Fibroblast of lung (primary cell): Measurements from ENCODE around the gene CAMK1D. TPM values are rescaled to one million over a fixed set of nuclear protein-coding genes. Genes with fewer than 3 reads are reported as not detected.

Experiments
- DNase-seq, 2 donors: peaks; one replicate each; pipeline versions ENCODE4 v3.0.0 to v3.0.0-alpha.2; 2010; ENCODE audit warnings: low read depth in 2 of 2
- H2AFZ ChIP-seq: 2 replicates; pipeline ENCODE4 v1.5.1; 2012; ENCODE audit warnings: low read length, control low read depth, inconsistent platforms
- H3K27ac ChIP-seq: 2 replicates; pipeline ENCODE4 v1.5.1; 2011; ENCODE audit warnings: low read length, control low read depth; ENCODE audit not compliant: insufficient read depth
- H3K27me3 ChIP-seq: 2 replicates; pipeline ENCODE4 v1.5.1; 2011; ENCODE audit warnings: mild to moderate bottlenecking, low read length; ENCODE audit not compliant: control insufficient read depth, insufficient read depth
- H3K36me3 ChIP-seq: 2 replicates; pipeline ENCODE4 v1.5.1; 2011; ENCODE audit warnings: low read length; ENCODE audit not compliant: control insufficient read depth, insufficient read depth
- H3K4me1 ChIP-seq: 2 replicates; pipeline ENCODE4 v1.5.1; 2011; ENCODE audit warnings: low read length; ENCODE audit not compliant: control insufficient read depth, insufficient read depth; ENCODE audit errors: extremely low read depth
- H3K4me2 ChIP-seq: 2 replicates; pipeline ENCODE4 v1.5.1; 2011; ENCODE audit warnings: low read length, control low read depth; ENCODE audit not compliant: insufficient read depth; ENCODE audit errors: extremely low read depth
- H3K4me3 ChIP-seq, 4 experiments: fragments of 200-600 bp in 1 of 4; sonication (generic) in 1 of 4; replicated peaks in 1 of 4; 2 replicates each; pipeline ENCODE4 v1.5.1; 2011 to 2016; ENCODE audit warnings: low read length in 4 of 4, low read depth in 3 of 4, mild to moderate bottlenecking in 3 of 4, control low read depth in 2 of 4, inconsistent platforms in 1 of 4, mixed read lengths in 1 of 4; ENCODE audit not compliant: insufficient read depth in 1 of 4; ENCODE audit errors: control extremely low read depth in 1 of 4
- H3K79me2 ChIP-seq: 2 replicates; pipeline ENCODE4 v1.5.1; 2012; ENCODE audit warnings: mild to moderate bottlenecking, low read length, inconsistent platforms; ENCODE audit not compliant: control insufficient read depth, insufficient read depth
- H3K9ac ChIP-seq: 2 replicates; pipeline ENCODE4 v1.5.1; 2011; ENCODE audit warnings: mild to moderate bottlenecking, low read length, control low read depth; ENCODE audit not compliant: insufficient read depth
- H3K9me3 ChIP-seq: 2 replicates; pipeline ENCODE4 v1.5.1; 2012; ENCODE audit warnings: low read depth, low read length; ENCODE audit not compliant: control insufficient read depth, insufficient read depth
- H4K20me1 ChIP-seq: 2 replicates; pipeline ENCODE4 v1.5.1; 2011; ENCODE audit warnings: low read length; ENCODE audit not compliant: control insufficient read depth, insufficient read depth; ENCODE audit errors: extremely low read depth
- EZH2 ChIP-seq: IDR thresholded peaks from 2 replicates; pipeline ENCODE4 v1.5.1; 2012; ENCODE audit warnings: low read length, control low read depth, mild to moderate bottlenecking; ENCODE audit errors: missing control alignments
- polyA plus RNA-seq, 2 donors: library from polyadenylated mRNA; depleted of rRNA in 1 of 2; stranded (reverse) in 1 of 2; unstranded in 1 of 2; fragments of >200 nt; gene quantifications; 2 replicates each; pipeline ENCODE4 v1.2.1, GENCODE V29; 2011 to 2012; ENCODE audit warnings: missing spikeins in 1 of 2
- total RNA-seq: library from RNA; depleted of rRNA; stranded (reverse); fragments of >200 nt; gene quantifications from 2 replicates; pipeline ENCODE4 v1.2.1, GENCODE V29; 2014
- TF ChIP-seq, protein P1 (sequence below), 2 donors: IDR thresholded peaks in 1 of 2; conservative IDR thresholded peaks in 1 of 2; 1 replicate in 1 of 2; 2 replicates in 1 of 2; pipeline ENCODE4 v1.5.1; 2011 to 2012; ENCODE audit warnings: low read length in 2 of 2, control low read depth in 1 of 2, inconsistent platforms in 1 of 2, low read depth in 1 of 2, mild to moderate bottlenecking in 1 of 2

The CAMK1D gene
- total and polyA plus RNA-seq, 2 donors (not counting 1 experiment from before 2014, with no cell fraction given) = 2.3 TPM

DNA sequence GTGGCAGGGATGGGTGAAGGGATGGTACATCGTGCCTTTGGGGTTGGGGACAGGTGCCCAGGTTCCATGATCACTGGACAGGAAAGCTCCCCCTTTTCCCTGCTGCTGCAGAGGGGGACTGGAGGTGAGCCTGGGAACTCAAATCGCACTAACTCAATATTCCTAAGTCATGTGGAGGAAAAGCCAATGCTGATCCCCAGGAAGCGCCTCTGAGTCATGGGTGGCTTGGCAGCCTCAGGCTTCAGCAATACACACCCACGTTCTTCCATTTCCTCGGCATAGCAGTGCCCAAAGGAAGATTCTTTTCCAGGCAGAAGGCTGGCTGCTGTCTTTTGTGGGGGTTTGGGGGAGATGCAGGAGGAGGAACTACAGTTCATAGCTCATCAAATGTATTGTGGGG, 486.4 kb downstream of the CAMK1D start:
- DNase-seq = peak in 1 of 2 donors; percentile 87
- Histone ChIP-seq H4K20me1 (no peaks in the 10 kb centered on the region), H3K79me2 (no peaks in the 10 kb centered on the region), H3K27me3 (no peaks in the 10 kb centered on the region), H2AFZ (no peak overlapping the region), H3K36me3 (no peaks in the 10 kb centered on the region), H3K4me3 (no peak overlapping the region), H3K27ac (no peak overlapping the region), H3K4me2 (no peak overlapping the region), H3K9ac (no peak overlapping the region), H3K9me3 (no peaks in the 10 kb centered on the region), H3K4me1 (no peaks in the 10 kb centered on the region)
- TF ChIP-seq, protein P1, sequence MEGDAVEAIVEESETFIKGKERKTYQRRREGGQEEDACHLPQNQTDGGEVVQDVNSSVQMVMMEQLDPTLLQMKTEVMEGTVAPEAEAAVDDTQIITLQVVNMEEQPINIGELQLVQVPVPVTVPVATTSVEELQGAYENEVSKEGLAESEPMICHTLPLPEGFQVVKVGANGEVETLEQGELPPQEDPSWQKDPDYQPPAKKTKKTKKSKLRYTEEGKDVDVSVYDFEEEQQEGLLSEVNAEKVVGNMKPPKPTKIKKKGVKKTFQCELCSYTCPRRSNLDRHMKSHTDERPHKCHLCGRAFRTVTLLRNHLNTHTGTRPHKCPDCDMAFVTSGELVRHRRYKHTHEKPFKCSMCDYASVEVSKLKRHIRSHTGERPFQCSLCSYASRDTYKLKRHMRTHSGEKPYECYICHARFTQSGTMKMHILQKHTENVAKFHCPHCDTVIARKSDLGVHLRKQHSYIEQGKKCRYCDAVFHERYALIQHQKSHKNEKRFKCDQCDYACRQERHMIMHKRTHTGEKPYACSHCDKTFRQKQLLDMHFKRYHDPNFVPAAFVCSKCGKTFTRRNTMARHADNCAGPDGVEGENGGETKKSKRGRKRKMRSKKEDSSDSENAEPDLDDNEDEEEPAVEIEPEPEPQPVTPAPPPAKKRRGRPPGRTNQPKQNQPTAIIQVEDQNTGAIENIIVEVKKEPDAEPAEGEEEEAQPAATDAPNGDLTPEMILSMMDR (conservative IDR thresholded peaks at IDR 0.05 in 1 of 2, IDR thresholded peaks at IDR 0.05 in 1 of 2; ENCODE audit: low read depth in 1 of 2, low read length in 2 of 2) = no peak
- TF ChIP-seq EZH2 = no peak

DNA sequence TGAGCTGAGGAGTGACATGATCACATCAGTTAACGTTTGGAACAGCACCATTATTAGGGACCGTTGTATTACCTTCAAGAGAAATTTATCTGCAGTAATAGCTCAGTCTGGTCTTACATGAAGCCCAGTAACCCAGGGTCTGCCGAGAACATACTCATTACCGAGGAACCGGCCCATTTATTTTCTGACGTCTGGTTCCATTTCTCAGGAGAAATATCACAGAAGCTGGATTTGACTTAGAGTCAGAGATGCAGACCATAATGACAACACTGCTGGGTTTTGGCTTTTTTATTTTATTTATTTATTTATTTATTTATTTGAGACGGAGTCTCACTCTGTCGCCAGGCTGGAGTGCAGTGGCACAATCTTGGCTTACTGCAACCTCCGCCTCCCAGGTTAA, 489.0 kb downstream of the CAMK1D start:
- Histone ChIP-seq H2AFZ (no peak overlapping the region), H3K79me2 (no peaks in the 10 kb centered on the region), H3K4me1 (no peaks in the 10 kb centered on the region), H3K4me3 (no peak overlapping the region), H3K27me3 (no peaks in the 10 kb centered on the region), H3K9ac (no peak overlapping the region), H3K4me2 (no peak overlapping the region), H3K9me3 (no peaks in the 10 kb centered on the region), H3K36me3 (no peaks in the 10 kb centered on the region), H4K20me1 (no peaks in the 10 kb centered on the region), H3K27ac (no peak overlapping the region)
- no peak for DNase-seq
- TF ChIP-seq, protein P1 (conservative IDR thresholded peaks at IDR 0.05 in 1 of 2, IDR thresholded peaks at IDR 0.05 in 1 of 2; ENCODE audit: low read depth in 1 of 2, low read length in 2 of 2) = no peak
- no peak for TF ChIP-seq EZH2

DNA sequence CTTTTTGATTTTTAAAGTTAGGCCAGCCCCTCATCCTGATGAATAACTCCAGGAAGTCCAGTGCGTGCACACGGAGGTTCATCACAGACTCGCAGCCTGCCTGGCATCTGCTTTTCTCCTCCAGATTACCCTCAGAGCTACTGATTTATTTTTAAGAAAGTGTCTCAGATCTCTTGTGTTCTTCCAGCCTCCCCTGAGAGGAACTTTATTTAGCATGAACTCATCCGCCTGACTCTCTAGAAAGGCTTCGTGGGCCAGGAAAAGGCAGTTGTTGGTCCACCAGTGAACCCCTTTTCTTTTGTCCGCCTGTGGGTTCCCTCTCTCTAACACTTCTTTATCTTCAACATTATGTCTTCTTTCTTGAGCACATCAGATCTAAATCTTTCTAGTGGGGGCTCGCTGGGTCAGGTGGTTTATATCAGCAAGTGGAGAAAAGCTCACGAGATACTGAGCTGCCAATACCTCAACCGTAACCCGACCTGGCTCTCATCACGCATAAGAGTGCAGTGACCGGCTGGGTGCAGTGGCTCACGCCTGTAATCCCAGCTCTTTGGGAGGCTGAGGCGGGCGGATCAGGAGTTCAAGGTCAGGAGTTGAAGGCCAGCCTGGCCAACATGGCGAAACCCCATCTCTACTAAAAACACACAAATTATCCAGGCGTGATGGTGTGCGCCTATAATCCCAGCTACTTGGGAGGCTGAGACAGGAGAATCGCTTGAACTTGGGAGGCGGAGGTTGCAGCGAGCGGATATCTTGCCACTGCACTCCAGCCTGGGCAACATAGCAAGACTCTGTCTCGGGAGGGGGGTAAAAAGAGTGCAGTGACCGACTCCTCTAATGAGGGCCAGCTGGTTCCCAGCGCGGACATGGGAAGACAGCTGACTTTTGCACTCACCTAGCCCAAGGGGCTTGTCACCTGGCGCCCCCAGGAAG, 489.9 kb downstream of the CAMK1D start:
- no peaks in the 10 kb centered on the region for H3K79me2 ChIP-seq
- H3K9me3 ChIP-seq = no peaks in the 10 kb centered on the region
- no peaks in the 10 kb centered on the region for H3K27me3 ChIP-seq
- H3K4me1 ChIP-seq = no peaks in the 10 kb centered on the region
- H3K36me3 ChIP-seq = no peaks in the 10 kb centered on the region
- H3K4me3 ChIP-seq = no peak overlapping the region
- no peaks in the 10 kb centered on the region for H4K20me1 ChIP-seq
- no peak for DNase-seq
- TF ChIP-seq, protein P1 (conservative IDR thresholded peaks at IDR 0.05 in 1 of 2, IDR thresholded peaks at IDR 0.05 in 1 of 2; ENCODE audit: low read depth in 1 of 2, low read length in 2 of 2) = no peak
- TF ChIP-seq EZH2 = no peak
- H3K4me2 ChIP-seq = no peak overlapping the region
- H3K27ac ChIP-seq = no peak overlapping the region
- no peak overlapping the region for H3K9ac ChIP-seq
- H2AFZ ChIP-seq = no peak overlapping the region
